GM12864 (cell line): ENCODE results near the gene TIMP3.

Experiments used
- DNase-seq: peaks from one replicate; pipeline ENCODE4 v3.0.0-alpha.2; 2011; ENCODE audit warnings: low read depth
- H3K4me3 ChIP-seq: 2 replicates; pipeline ENCODE4 v1.5.1; 2011; ENCODE audit warnings: mild to moderate bottlenecking, low read depth, low read length, control low read depth
- CTCF ChIP-seq: IDR thresholded peaks from 2 replicates; pipeline ENCODE4 v1.5.1; 2011; ENCODE audit warnings: low read depth, mild to moderate bottlenecking, moderate library complexity, low read length, control low read depth, inconsistent platforms; ENCODE audit errors: missing control alignments

Gene TIMP3

GRCh38 chr22:32760396-32760795 is 41.1 kb upstream of the TIMP3 start:
- no peak for TF ChIP-seq CTCF
- no peak overlapping the region for H3K4me3 ChIP-seq
- no peak for DNase-seq

GRCh38 chr22:32760815-32761214 is 40.7 kb upstream of the TIMP3 start:
- TF ChIP-seq CTCF, result no peak
- no peak overlapping the region for H3K4me3 ChIP-seq
- DNase-seq, result no peak

- TF ChIP-seq CTCF, result no peak
- H3K4me3 ChIP-seq, result no peak overlapping the region
- no peak for DNase-seq
These were observed 40.1 kb upstream of the TIMP3 start for GRCh38 chr22:32761251-32761903.

- no peak for DNase-seq
- no peak for TF ChIP-seq CTCF
- H3K4me3 ChIP-seq, result no peak overlapping the region
These were observed 37.0 kb upstream of the TIMP3 start for GRCh38 chr22:32764330-32765131.

GRCh38 chr22:32765132-32765618 is 36.3 kb upstream of the TIMP3 start:
- no peak overlapping the region for H3K4me3 ChIP-seq
- DNase-seq, result no peak
- TF ChIP-seq CTCF, result no peak

GRCh38 chr22:32771756-32772155 is 29.7 kb upstream of the TIMP3 start:
- no peak for TF ChIP-seq CTCF
- no peak overlapping the region for H3K4me3 ChIP-seq
- DNase-seq, result no peak

- no peak for DNase-seq
- TF ChIP-seq CTCF, result peak; percentile 55
- no peak overlapping the region for H3K4me3 ChIP-seq
These were observed 25.5 kb upstream of the TIMP3 start for GRCh38 chr22:32775957-32776356.
